HepG2 (cell line): Measurements from ENCODE around the gene IGIP. TPM values are rescaled to one million over a fixed set of nuclear protein-coding genes. Genes with fewer than 3 reads are reported as not detected.
A peak's percentile ranks its signal among the peaks of the same experiment; 100 is the strongest.

Source experiments
- ERF ChIP-seq: IDR thresholded peaks from 2 replicates; pipeline ENCODE4 v1.6.1; 2018; ENCODE audit warnings: missing biosample characterization, missing genetic modification reagents
- GTF3A ChIP-seq: sonication (generic); formaldehyde crosslinking; conservative IDR thresholded peaks from 2 replicates; pipeline ENCODE4 v1.4.0; 2020; ENCODE audit warnings: mild to moderate bottlenecking, missing genetic modification reagents
- MATR3 ChIP-seq: sonication (generic); formaldehyde crosslinking; IDR thresholded peaks from 2 replicates; pipeline ENCODE4 v1.4.0; 2020; ENCODE audit warnings: missing genetic modification reagents
- MIER2 ChIP-seq: IDR thresholded peaks from 2 replicates; pipeline ENCODE4 v1.6.1; 2016; ENCODE audit warnings: missing biosample characterization, missing genetic modification reagents
- MYC ChIP-seq: sonication (generic); formaldehyde crosslinking; IDR thresholded peaks from 2 replicates; pipeline ENCODE4 v1.9.0; 2021; ENCODE audit warnings: missing genetic modification reagents, borderline replicate concordance
- RNF2 ChIP-seq: fragments of 450-650 bp; conservative IDR thresholded peaks from 2 replicates; pipeline ENCODE4 v1.6.1; 2016; ENCODE audit warnings: low read depth
- SKI ChIP-seq: fragments of 450-650 bp; IDR thresholded peaks from one replicate; pipeline ENCODE4 v1.6.1; 2018; ENCODE audit warnings: mild to moderate bottlenecking; ENCODE audit not compliant: partially characterized antibody
- STAG1 ChIP-seq: sonication (generic); formaldehyde crosslinking; IDR thresholded peaks from 2 replicates; pipeline ENCODE4 v1.4.0; 2020; ENCODE audit warnings: missing genetic modification reagents
- ZNF205 ChIP-seq: IDR thresholded peaks from 2 replicates; pipeline ENCODE4 v1.6.1; 2018; ENCODE audit warnings: missing biosample characterization, missing genetic modification reagents
- ZNF275 ChIP-seq: sonication (generic); formaldehyde crosslinking; IDR thresholded peaks from 2 replicates; pipeline ENCODE4 v1.8.0; 2022; ENCODE audit warnings: missing genetic modification reagents, mild to moderate bottlenecking, inconsistent platforms, borderline replicate concordance
- ZNF644 ChIP-seq: IDR thresholded peaks from 2 replicates; pipeline ENCODE4 v1.6.1; 2016; ENCODE audit warnings: low read depth
- ZNF839 ChIP-seq: sonication (generic); formaldehyde crosslinking; IDR thresholded peaks from 2 replicates; pipeline ENCODE4 v1.4.0; 2020; ENCODE audit warnings: missing genetic modification reagents, mild to moderate bottlenecking, borderline replicate concordance
- polyA plus RNA-seq, 8 experiments: library from polyadenylated mRNA; depleted of rRNA in 3 of 8; stranded (reverse) in 7 of 8; unstranded in 1 of 8; fragments of >200 nt; fragmentation: Illumina TruSeq in 4 of 8; extraction: Trizol in 4 of 8; gene quantifications; 2 replicates each; pipeline versions ENCODE4 v1.2.1 to v1.2.3, GENCODE V29; 2011 to 2016; ENCODE audit warnings: low read depth in 4 of 8, missing spikeins in 1 of 8, mixed read lengths in 1 of 8; ENCODE audit not compliant: insufficient read depth in 1 of 8
- total RNA-seq, 5 experiments: library from RNA; depleted of rRNA; stranded (reverse); fragments of >200 nt; fragmentation: Illumina TruSeq; extraction: Trizol; gene quantifications; 2 replicates each; pipeline ENCODE4 v1.2.3, GENCODE V29; 2016; ENCODE audit warnings: low read depth in 1 of 5
- TF ChIP-seq, protein P1 (sequence below): sonication (generic); formaldehyde crosslinking; IDR thresholded peaks from 2 replicates; pipeline ENCODE4 v1.9.0; 2022; ENCODE audit warnings: low read depth, missing genetic modification reagents
- TF ChIP-seq, protein P2 (sequence below): sonication (generic); formaldehyde crosslinking; IDR thresholded peaks from 2 replicates; pipeline ENCODE4 v1.4.0; 2020; ENCODE audit warnings: missing genetic modification reagents
- TF ChIP-seq, protein P3 (sequence below): sonication (generic); formaldehyde crosslinking; IDR thresholded peaks from 2 replicates; pipeline ENCODE4 v1.4.0; 2020; ENCODE audit warnings: missing genetic modification reagents, borderline replicate concordance

Gene IGIP
- total and polyA plus RNA-seq, 2 of the 13 experiments (the other 11 are each of a cell fraction or from before 2014, with no cell fraction given), result 1.7 to 2.1 TPM

GRCh38 chr5:140145818-140146522 lies 20.2 kb downstream of the IGIP start (continued):
- TF ChIP-seq ZNF839 (CRISPR knock-in tag) (no peak), MATR3 (no peak), MYC (CRISPR knock-in tag) (no peak), SKI (peak; percentile 90), RNF2 (0 out of 2 replicates have a peak, but pooled peaks have one; percentile 24), ZNF275 (no peak), MIER2 (CRISPR knock-in tag) (0 out of 2 replicates have a peak, but pooled peaks have one; percentile 49), ZNF205 (0 out of 2 replicates have a peak, but pooled peaks have one; percentile 57), STAG1 (CRISPR knock-in tag) (peak; percentile 43), GTF3A (no peak), ZNF644 (CRISPR knock-in tag) (no peak), ERF (CRISPR knock-in tag) (peak; percentile 20; the same call in 1 of the 2 replicates)
- TF ChIP-seq, protein P1, sequence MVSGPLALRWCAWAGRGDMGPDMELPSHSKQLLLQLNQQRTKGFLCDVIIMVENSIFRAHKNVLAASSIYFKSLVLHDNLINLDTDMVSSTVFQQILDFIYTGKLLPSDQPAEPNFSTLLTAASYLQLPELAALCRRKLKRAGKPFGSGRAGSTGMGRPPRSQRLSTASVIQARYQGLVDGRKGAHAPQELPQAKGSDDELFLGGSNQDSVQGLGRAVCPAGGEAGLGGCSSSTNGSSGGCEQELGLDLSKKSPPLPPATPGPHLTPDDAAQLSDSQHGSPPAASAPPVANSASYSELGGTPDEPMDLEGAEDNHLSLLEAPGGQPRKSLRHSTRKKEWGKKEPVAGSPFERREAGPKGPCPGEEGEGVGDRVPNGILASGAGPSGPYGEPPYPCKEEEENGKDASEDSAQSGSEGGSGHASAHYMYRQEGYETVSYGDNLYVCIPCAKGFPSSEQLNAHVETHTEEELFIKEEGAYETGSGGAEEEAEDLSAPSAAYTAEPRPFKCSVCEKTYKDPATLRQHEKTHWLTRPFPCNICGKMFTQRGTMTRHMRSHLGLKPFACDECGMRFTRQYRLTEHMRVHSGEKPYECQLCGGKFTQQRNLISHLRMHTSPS (CRISPR knock-in tag), result no peak
- TF ChIP-seq, protein P2, sequence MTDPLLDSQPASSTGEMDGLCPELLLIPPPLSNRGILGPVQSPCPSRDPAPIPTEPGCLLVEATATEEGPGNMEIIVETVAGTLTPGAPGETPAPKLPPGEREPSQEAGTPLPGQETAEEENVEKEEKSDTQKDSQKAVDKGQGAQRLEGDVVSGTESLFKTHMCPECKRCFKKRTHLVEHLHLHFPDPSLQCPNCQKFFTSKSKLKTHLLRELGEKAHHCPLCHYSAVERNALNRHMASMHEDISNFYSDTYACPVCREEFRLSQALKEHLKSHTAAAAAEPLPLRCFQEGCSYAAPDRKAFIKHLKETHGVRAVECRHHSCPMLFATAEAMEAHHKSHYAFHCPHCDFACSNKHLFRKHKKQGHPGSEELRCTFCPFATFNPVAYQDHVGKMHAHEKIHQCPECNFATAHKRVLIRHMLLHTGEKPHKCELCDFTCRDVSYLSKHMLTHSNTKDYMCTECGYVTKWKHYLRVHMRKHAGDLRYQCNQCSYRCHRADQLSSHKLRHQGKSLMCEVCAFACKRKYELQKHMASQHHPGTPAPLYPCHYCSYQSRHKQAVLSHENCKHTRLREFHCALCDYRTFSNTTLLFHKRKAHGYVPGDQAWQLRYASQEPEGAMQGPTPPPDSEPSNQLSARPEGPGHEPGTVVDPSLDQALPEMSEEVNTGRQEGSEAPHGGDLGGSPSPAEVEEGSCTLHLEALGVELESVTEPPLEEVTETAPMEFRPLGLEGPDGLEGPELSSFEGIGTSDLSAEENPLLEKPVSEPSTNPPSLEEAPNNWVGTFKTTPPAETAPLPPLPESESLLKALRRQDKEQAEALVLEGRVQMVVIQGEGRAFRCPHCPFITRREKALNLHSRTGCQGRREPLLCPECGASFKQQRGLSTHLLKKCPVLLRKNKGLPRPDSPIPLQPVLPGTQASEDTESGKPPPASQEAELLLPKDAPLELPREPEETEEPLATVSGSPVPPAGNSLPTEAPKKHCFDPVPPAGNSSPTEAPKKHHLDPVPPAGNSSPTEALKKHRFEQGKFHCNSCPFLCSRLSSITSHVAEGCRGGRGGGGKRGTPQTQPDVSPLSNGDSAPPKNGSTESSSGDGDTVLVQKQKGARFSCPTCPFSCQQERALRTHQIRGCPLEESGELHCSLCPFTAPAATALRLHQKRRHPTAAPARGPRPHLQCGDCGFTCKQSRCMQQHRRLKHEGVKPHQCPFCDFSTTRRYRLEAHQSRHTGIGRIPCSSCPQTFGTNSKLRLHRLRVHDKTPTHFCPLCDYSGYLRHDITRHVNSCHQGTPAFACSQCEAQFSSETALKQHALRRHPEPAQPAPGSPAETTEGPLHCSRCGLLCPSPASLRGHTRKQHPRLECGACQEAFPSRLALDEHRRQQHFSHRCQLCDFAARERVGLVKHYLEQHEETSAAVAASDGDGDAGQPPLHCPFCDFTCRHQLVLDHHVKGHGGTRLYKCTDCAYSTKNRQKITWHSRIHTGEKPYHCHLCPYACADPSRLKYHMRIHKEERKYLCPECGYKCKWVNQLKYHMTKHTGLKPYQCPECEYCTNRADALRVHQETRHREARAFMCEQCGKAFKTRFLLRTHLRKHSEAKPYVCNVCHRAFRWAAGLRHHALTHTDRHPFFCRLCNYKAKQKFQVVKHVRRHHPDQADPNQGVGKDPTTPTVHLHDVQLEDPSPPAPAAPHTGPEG (CRISPR knock-in tag), result no peak
- TF ChIP-seq, protein P3, sequence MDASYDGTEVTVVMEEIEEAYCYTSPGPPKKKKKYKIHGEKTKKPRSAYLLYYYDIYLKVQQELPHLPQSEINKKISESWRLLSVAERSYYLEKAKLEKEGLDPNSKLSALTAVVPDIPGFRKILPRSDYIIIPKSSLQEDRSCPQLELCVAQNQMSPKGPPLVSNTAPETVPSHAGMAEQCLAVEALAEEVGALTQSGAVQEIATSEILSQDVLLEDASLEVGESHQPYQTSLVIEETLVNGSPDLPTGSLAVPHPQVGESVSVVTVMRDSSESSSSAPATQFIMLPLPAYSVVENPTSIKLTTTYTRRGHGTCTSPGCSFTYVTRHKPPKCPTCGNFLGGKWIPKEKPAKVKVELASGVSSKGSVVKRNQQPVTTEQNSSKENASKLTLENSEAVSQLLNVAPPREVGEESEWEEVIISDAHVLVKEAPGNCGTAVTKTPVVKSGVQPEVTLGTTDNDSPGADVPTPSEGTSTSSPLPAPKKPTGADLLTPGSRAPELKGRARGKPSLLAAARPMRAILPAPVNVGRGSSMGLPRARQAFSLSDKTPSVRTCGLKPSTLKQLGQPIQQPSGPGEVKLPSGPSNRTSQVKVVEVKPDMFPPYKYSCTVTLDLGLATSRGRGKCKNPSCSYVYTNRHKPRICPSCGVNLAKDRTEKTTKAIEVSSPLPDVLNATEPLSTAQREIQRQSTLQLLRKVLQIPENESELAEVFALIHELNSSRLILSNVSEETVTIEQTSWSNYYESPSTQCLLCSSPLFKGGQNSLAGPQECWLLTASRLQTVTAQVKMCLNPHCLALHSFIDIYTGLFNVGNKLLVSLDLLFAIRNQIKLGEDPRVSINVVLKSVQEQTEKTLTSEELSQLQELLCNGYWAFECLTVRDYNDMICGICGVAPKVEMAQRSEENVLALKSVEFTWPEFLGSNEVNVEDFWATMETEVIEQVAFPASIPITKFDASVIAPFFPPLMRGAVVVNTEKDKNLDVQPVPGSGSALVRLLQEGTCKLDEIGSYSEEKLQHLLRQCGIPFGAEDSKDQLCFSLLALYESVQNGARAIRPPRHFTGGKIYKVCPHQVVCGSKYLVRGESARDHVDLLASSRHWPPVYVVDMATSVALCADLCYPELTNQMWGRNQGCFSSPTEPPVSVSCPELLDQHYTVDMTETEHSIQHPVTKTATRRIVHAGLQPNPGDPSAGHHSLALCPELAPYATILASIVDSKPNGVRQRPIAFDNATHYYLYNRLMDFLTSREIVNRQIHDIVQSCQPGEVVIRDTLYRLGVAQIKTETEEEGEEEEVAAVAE (CRISPR knock-in tag), result no peak
